ENCODE measurements around the gene BTBD7. TPM values are rescaled to one million over a fixed set of nuclear protein-coding genes. Genes with fewer than 3 reads are reported as not detected.

The BTBD7 gene
- total RNA-seq, 1 donor from 2014 or later = 53.2 TPM

DNA sequence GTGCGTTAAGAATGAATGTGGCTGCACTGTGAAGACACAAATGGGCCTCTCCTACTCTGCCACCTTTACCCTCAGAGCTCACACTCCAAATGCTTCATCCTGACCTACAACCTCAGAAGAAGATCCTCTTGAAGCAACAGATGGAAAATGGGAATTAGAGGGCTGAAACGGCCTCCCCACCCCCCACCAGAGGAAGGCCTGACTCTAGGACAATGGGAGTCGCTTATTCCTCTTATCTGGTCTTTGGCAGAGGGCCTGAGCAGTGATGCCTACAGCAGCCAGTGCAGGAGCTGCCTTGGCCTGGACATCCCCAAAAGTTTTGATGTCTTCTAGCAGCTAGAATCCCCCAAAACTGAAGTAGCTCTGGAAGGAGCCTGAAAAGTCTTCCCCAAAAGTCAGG, 29.2 kb downstream of the BTBD7 start:
- H3K4me3 ChIP-seq (ENCODE audit: insufficient read depth, low read depth, low read length) = no peak overlapping the region
- peak overlapping the region; percentile 62 for H3K27ac Mint-ChIP-seq (ENCODE audit: unreplicated experiment)

GRCh38 chr14:93302688-93303581, 29.9 kb downstream of the BTBD7 start:
- no peak for FAIRE-seq
- H3K27me3 Mint-ChIP-seq (ENCODE audit: low read depth, unreplicated experiment) = no peaks in the 10 kb centered on the region

More for the DNA sequence above, 29.2 kb downstream of the BTBD7 start:
- H4K20me1 ChIP-seq (ENCODE audit: insufficient read depth, low read length) = peaks cover 61% of the 10 kb centered on the region
- no peak overlapping the region for H3K27ac ChIP-seq (ENCODE audit: low read depth, low read length)
- peaks cover 7% of the 10 kb centered on the region for H3K4me1 ChIP-seq (ENCODE audit: insufficient read depth, low read length)
- no peak for FAIRE-seq
- peaks cover 3% of the 10 kb centered on the region for H3K36me3 Mint-ChIP-seq (ENCODE audit: low read depth, unreplicated experiment)
- H3K27me3 ChIP-seq (ENCODE audit: insufficient read depth, low read length) = no peaks in the 10 kb centered on the region
- no peak overlapping the region for H3K9ac ChIP-seq (ENCODE audit: low read length)
- H3K36me3 ChIP-seq (ENCODE audit: insufficient read depth, low read length) = no peaks in the 10 kb centered on the region
- no peak for TF ChIP-seq CTCF (IDR thresholded peaks at IDR 0.05; ENCODE audit: insufficient read depth, low read depth, low read length)
- TF ChIP-seq EZH2 (IDR thresholded peaks at IDR 0.05; ENCODE audit: insufficient read depth, low read length) = no peak
- no peaks in the 10 kb centered on the region for H3K9me3 Mint-ChIP-seq (ENCODE audit: unreplicated experiment)
- no peaks in the 10 kb centered on the region for H3K27me3 Mint-ChIP-seq (ENCODE audit: low read depth, unreplicated experiment)
- H3K9me3 ChIP-seq (ENCODE audit: insufficient read depth, low read depth, low read length) = no peaks in the 10 kb centered on the region
- H3K4me2 ChIP-seq (ENCODE audit: low read length) = no peak overlapping the region
- peaks cover 93% of the 10 kb centered on the region for H3K79me2 ChIP-seq (ENCODE audit: insufficient read depth, low read length)
- no peak overlapping the region for H2AFZ ChIP-seq (ENCODE audit: low read depth, low read length)
- peaks cover 51% of the 10 kb centered on the region for H3K4me1 Mint-ChIP-seq (ENCODE audit: low read depth, unreplicated experiment)
- H3K4me3 Mint-ChIP-seq (ENCODE audit: unreplicated experiment) = no peak overlapping the region
- DNase-seq (ENCODE audit: low read depth) = no peak

More at GRCh38 chr14:93302688-93303581, 29.9 kb downstream of the BTBD7 start:
- Histone ChIP-seq H3K27me3 (ENCODE audit: insufficient read depth, low read length) (no peaks in the 10 kb centered on the region), H3K9me3 (ENCODE audit: insufficient read depth, low read depth, low read length) (no peaks in the 10 kb centered on the region), H3K4me3 (ENCODE audit: insufficient read depth, low read depth, low read length) (no peak overlapping the region), H3K4me1 (ENCODE audit: insufficient read depth, low read length) (peaks cover 7% of the 10 kb centered on the region), H3K79me2 (ENCODE audit: insufficient read depth, low read length) (peaks cover 93% of the 10 kb centered on the region), H3K9ac (ENCODE audit: low read length) (peak overlapping the region; percentile 58), H2AFZ (ENCODE audit: low read depth, low read length) (no peak overlapping the region), H4K20me1 (ENCODE audit: insufficient read depth, low read length) (peaks cover 61% of the 10 kb centered on the region), H3K27ac (ENCODE audit: low read depth, low read length) (peak overlapping the region; percentile 75), H3K36me3 (ENCODE audit: insufficient read depth, low read length) (no peaks in the 10 kb centered on the region), H3K4me2 (ENCODE audit: low read length) (no peak overlapping the region)
- Mint-ChIP-seq H3K36me3 (ENCODE audit: low read depth, unreplicated experiment) (peaks cover 3% of the 10 kb centered on the region), H3K9me3 (ENCODE audit: unreplicated experiment) (no peaks in the 10 kb centered on the region), H3K4me1 (ENCODE audit: low read depth, unreplicated experiment) (peaks cover 53% of the 10 kb centered on the region), H3K27ac (ENCODE audit: unreplicated experiment) (no peak overlapping the region), H3K4me3 (ENCODE audit: unreplicated experiment) (no peak overlapping the region)
- DNase-seq (ENCODE audit: low read depth) = no peak
- TF ChIP-seq CTCF (IDR thresholded peaks at IDR 0.05; ENCODE audit: insufficient read depth, low read depth, low read length) = no peak
- no peak for TF ChIP-seq EZH2 (IDR thresholded peaks at IDR 0.05; ENCODE audit: insufficient read depth, low read length)

Measured in astrocyte (in vitro differentiated cells and primary cell).